Measurements from ENCODE around the gene RIPOR3. TPM values are rescaled to one million over a fixed set of nuclear protein-coding genes. Genes with fewer than 3 reads are reported as not detected.
A peak's percentile ranks its signal among the peaks of the same experiment; 100 is the strongest.

The RIPOR3 gene
- total and polyA plus RNA-seq, 9 of the 15 experiments (the other 6 are each of a cell fraction or from before 2014, with no cell fraction given): 3.3 to 62.7 (median 21.4) TPM

DNA sequence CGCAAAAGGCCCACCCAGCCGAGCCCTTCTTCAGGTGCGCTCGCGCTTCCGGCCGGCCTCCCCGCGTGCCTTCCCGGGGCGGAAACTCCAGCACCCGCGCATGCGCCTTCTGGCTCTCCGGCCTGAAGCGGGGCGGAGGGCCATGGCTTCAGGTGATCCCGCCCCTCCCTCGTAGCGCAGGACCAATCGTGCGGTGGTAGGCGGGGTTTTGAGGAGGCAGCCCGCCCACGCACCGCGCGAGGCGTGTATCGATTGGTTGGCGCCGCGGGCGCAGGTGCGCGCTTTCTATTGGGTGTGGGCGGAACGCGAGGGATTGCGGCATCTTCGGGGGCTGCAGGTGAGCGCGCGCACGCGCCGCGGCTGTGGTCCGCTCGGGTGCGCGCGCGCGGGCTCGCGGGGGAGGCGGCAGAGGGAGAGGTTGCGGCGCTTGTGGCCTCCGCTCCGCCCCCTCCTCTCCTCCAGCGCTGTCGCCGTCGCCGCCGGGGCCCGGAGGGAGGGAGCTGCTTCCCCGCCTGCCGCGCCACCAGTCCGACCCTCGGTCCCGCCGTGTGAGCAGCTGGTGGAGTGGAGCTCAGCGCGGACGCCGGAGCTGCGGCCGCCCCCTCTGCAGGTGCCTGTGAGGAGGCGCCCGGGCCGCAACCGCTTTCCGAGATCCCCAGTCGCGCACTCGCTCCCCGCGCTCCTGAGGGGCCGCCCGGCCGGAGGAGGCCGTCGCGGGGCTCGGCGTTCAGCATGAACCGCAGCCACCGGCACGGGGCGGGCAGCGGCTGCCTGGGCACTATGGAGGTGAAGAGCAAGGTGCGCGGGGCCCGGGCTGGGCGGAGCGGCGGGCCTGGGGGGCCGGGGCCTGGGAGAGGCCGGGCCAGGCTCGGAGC is 40.0 kb upstream of the RIPOR3 start, which contains the start of gene PARD6B (continued):
- peak in 1 of 2 experiments; percentile 16 for TF ChIP-seq E2F6 (IDR thresholded peaks at IDR 0.05; ENCODE audit: borderline replicate concordance in 1 of 2, extremely low read depth in 1 of 2, insufficient read depth in 1 of 2, insufficient read length in 1 of 2, low read depth in 1 of 2, low read length in 1 of 2, poor library complexity in 1 of 2, severe bottlenecking in 1 of 2)
- TF ChIP-seq GATAD2A (IDR thresholded peaks at IDR 0.05): peak; percentile 40; the same call in 1 of the 2 replicates
- peak; percentile 30 for TF ChIP-seq NFYB (IDR thresholded peaks at IDR 0.05; ENCODE audit: extremely low read depth, insufficient read length)
- TF ChIP-seq, protein P1, sequence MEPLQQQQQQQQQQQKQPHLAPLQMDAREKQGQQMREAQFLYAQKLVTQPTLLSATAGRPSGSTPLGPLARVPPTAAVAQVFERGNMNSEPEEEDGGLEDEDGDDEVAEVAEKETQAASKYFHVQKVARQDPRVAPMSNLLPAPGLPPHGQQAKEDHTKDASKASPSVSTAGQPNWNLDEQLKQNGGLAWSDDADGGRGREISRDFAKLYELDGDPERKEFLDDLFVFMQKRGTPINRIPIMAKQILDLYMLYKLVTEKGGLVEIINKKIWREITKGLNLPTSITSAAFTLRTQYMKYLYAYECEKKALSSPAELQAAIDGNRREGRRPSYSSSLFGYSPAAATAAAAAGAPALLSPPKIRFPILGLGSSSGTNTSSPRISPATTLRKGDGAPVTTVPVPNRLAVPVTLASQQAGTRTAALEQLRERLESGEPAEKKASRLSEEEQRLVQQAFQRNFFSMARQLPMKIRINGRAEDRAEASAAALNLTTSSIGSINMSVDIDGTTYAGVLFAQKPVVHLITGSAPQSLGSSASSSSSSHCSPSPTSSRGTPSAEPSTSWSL (CRISPR knock-in tag; IDR thresholded peaks at IDR 0.05; ENCODE audit: borderline replicate concordance): no peak
- no peak for TF ChIP-seq MEF2A (IDR thresholded peaks at IDR 0.05; ENCODE audit: control insufficient read depth, low read depth, low read length)
- TF ChIP-seq, protein P2, sequence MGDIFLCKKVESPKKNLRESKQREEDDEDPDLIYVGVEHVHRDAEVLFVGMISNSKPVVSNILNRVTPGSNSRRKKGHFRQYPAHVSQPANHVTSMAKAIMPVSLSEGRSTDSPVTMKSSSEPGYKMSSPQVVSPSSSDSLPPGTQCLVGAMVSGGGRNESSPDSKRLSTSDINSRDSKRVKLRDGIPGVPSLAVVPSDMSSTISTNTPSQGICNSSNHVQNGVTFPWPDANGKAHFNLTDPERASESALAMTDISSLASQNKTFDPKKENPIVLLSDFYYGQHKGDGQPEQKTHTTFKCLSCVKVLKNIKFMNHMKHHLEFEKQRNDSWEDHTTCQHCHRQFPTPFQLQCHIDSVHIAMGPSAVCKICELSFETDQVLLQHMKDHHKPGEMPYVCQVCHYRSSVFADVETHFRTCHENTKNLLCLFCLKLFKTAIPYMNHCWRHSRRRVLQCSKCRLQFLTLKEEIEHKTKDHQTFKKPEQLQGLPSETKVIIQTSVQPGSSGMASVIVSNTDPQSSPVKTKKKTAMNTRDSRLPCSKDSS (IDR thresholded peaks at IDR 0.05; ENCODE audit: low read depth, partially characterized antibody): no peak
- TF ChIP-seq ZNF354B (CRISPR knock-in tag; IDR thresholded peaks at IDR 0.05): no peak
- TF ChIP-seq JUN (IDR thresholded peaks at IDR 0.05; ENCODE audit: borderline replicate concordance, low read depth, low read length): 0 out of 2 replicates have a peak, but pooled peaks have one; percentile 30
- no peak for TF ChIP-seq JUN (CRISPR knock-in tag; IDR thresholded peaks at IDR 0.05; ENCODE audit: borderline replicate concordance)
- TF ChIP-seq MAFG (tag; conservative IDR thresholded peaks at IDR 0.05): no peak
- no peak for TF ChIP-seq MCM7 (IDR thresholded peaks at IDR 0.05)
- TF ChIP-seq CHD1 (IDR thresholded peaks at IDR 0.05; ENCODE audit: low read length): no peak
- peak; percentile 56 for TF ChIP-seq POLR2B (IDR thresholded peaks at IDR 0.05; ENCODE audit: low read depth, partially characterized antibody)
- TF ChIP-seq PRMT5 (CRISPR knock-in tag; IDR thresholded peaks at IDR 0.05): no peak
- no peak for TF ChIP-seq XRCC4 (IDR thresholded peaks at IDR 0.05; ENCODE audit: extremely low read depth, insufficient read depth, insufficient read length)
- TF ChIP-seq ZNF395 (CRISPR knock-in tag; IDR thresholded peaks at IDR 0.05): no peak
- no peak for TF ChIP-seq ZNF76 (CRISPR knock-in tag; IDR thresholded peaks at IDR 0.05; ENCODE audit: borderline replicate concordance)
- TF ChIP-seq ZNF77 (CRISPR knock-in tag; IDR thresholded peaks at IDR 0.05): no peak
- TF ChIP-seq TEAD2 (tag; IDR thresholded peaks at IDR 0.05): no peak
- TF ChIP-seq ZNF263 (CRISPR knock-in tag; IDR thresholded peaks at IDR 0.05; ENCODE audit: borderline replicate concordance): no peak
- peak; percentile 69; the same call in 1 of the 2 replicates for TF ChIP-seq POLR2AphosphoS5 (IDR thresholded peaks at IDR 0.05; ENCODE audit: control insufficient read depth, insufficient read depth, low read depth, low read length)
- no peak for TF ChIP-seq CCAR2 (IDR thresholded peaks at IDR 0.05; ENCODE audit: low read depth, low read length)

All from K562 (cell line).